ENCODE measurements around the gene COL24A1.

- no peak for TF ChIP-seq EZH2 (IDR thresholded peaks at IDR 0.05; ENCODE audit: borderline replicate concordance, insufficient read depth, low read depth, low read length, poor library complexity, severe bottlenecking)
- TF ChIP-seq, protein P1, sequence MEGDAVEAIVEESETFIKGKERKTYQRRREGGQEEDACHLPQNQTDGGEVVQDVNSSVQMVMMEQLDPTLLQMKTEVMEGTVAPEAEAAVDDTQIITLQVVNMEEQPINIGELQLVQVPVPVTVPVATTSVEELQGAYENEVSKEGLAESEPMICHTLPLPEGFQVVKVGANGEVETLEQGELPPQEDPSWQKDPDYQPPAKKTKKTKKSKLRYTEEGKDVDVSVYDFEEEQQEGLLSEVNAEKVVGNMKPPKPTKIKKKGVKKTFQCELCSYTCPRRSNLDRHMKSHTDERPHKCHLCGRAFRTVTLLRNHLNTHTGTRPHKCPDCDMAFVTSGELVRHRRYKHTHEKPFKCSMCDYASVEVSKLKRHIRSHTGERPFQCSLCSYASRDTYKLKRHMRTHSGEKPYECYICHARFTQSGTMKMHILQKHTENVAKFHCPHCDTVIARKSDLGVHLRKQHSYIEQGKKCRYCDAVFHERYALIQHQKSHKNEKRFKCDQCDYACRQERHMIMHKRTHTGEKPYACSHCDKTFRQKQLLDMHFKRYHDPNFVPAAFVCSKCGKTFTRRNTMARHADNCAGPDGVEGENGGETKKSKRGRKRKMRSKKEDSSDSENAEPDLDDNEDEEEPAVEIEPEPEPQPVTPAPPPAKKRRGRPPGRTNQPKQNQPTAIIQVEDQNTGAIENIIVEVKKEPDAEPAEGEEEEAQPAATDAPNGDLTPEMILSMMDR (IDR thresholded peaks at IDR 0.05): no peak
These were observed 213.0 kb downstream of the COL24A1 start for GRCh38 chr1:85943526-85943925.
